OCI-LY1 (cell line): ENCODE measurements around the gene CBY1.

Experiments used
- H2AFZ ChIP-seq: fragments of 200-600 bp; sonication (generic), shearing (Covaris generic); 2 replicates; pipeline ENCODE4 v1.6.0; 2014; ENCODE audit warnings: antibody characterized with exemption, mild to moderate bottlenecking, low read length
- H3F3A ChIP-seq: fragments of 200-600 bp; sonication (generic), shearing (Covaris generic); 2 replicates; pipeline ENCODE4 v1.6.0; 2014; ENCODE audit warnings: mild to moderate bottlenecking, antibody characterized with exemption, low read length, moderate library complexity; ENCODE audit not compliant: insufficient read depth
- H3K27ac ChIP-seq: fragments of 200-600 bp; sonication (generic); 2 replicates; pipeline ENCODE4 v1.5.1; 2014; ENCODE audit warnings: low read length, mixed run types, mild to moderate bottlenecking, low read depth; ENCODE audit not compliant: poor library complexity, severe bottlenecking
- H3K27me3 ChIP-seq: fragments of 200-600 bp; sonication (generic); 2 replicates; pipeline ENCODE4 v1.6.0; 2014; ENCODE audit warnings: antibody characterized with exemption, mild to moderate bottlenecking, low read length, moderate library complexity; ENCODE audit not compliant: insufficient read depth
- H3K36me3 ChIP-seq: fragments of 200-600 bp; sonication (generic); 2 replicates; pipeline ENCODE4 v1.6.1; 2014; ENCODE audit warnings: mild to moderate bottlenecking, antibody characterized with exemption, low read length, moderate library complexity, mixed read lengths; ENCODE audit not compliant: insufficient read depth
- H3K4me1 ChIP-seq: fragments of 200-600 bp; sonication (generic); 2 replicates; pipeline ENCODE4 v1.5.1; 2014; ENCODE audit warnings: mild to moderate bottlenecking, low read length, moderate library complexity; ENCODE audit not compliant: insufficient read depth, severe bottlenecking
- H3K4me2 ChIP-seq: fragments of 200-600 bp; sonication (generic), shearing (Covaris generic); 2 replicates; pipeline ENCODE4 v1.6.1; 2014; ENCODE audit warnings: low read length
- H3K4me3 ChIP-seq: fragments of 200-600 bp; sonication (generic); 2 replicates; pipeline ENCODE4 v1.5.1; 2014; ENCODE audit warnings: low read length, low read depth, mild to moderate bottlenecking, mixed read lengths; ENCODE audit not compliant: poor library complexity, severe bottlenecking
- H3K79me2 ChIP-seq: fragments of 200-600 bp; shearing (Covaris generic); 2 replicates; pipeline ENCODE4 v1.6.1; 2016; ENCODE audit warnings: mixed run types, low read length, mixed read lengths; ENCODE audit not compliant: insufficient read depth
- H3K9ac ChIP-seq: fragments of 200-600 bp; sonication (generic), shearing (Covaris generic); 2 replicates; pipeline ENCODE4 v1.6.1; 2014; ENCODE audit warnings: mild to moderate bottlenecking, low read length, mixed read lengths
- H3K9me2 ChIP-seq: fragments of 200-600 bp; sonication (generic), shearing (Covaris generic); 2 replicates; pipeline ENCODE4 v1.6.1; 2014; ENCODE audit warnings: low read depth, mild to moderate bottlenecking, low read length, mixed read lengths
- H3K9me3 ChIP-seq: fragments of 200-600 bp; shearing (Covaris generic); 2 replicates; pipeline ENCODE4 v1.6.1; 2014; ENCODE audit warnings: low read length, mixed read lengths
- H4K20me1 ChIP-seq: fragments of 200-600 bp; sonication (generic), shearing (Covaris generic); 2 replicates; pipeline ENCODE4 v1.6.0; 2016; ENCODE audit warnings: mild to moderate bottlenecking, low read length; ENCODE audit not compliant: insufficient read depth
- CTCF ChIP-seq: fragments of 200-600 bp; sonication (generic), shearing (Covaris generic); IDR thresholded peaks from 2 replicates; pipeline ENCODE4 v1.5.1; 2017; ENCODE audit warnings: mild to moderate bottlenecking, antibody characterized with exemption, low read length, moderate library complexity, mixed read lengths
- EZH2 ChIP-seq: fragments of 200-600 bp; sonication (generic), shearing (Covaris generic); IDR thresholded peaks from 2 replicates; pipeline ENCODE4 v1.8.0; 2017; ENCODE audit warnings: borderline replicate concordance, mixed run types, mild to moderate bottlenecking, antibody characterized with exemption, low read length, moderate library complexity, mixed read lengths

CBY1 gene

GRCh38 chr22:38712486-38713207 is 56.2 kb downstream of the CBY1 start:
- no peaks in the 10 kb centered on the region for H3F3A ChIP-seq
- H3K9ac ChIP-seq: no peak overlapping the region
- no peaks in the 10 kb centered on the region for H3K27me3 ChIP-seq
- H3K4me1 ChIP-seq: peaks cover 23% of the 10 kb centered on the region
- no peaks in the 10 kb centered on the region for H3K9me3 ChIP-seq
- 0 out of 2 replicates have a peak, but pooled peaks cover 4% of the 10 kb centered on the region for H4K20me1 ChIP-seq
- no peaks in the 10 kb centered on the region for H3K9me2 ChIP-seq
- H2AFZ ChIP-seq: no peak overlapping the region
- H3K79me2 ChIP-seq: peaks cover 59% of the 10 kb centered on the region
- peaks cover 55% of the 10 kb centered on the region; the same call in 1 of the 2 replicates for H3K36me3 ChIP-seq
- H3K4me2 ChIP-seq: no peak overlapping the region
- H3K4me3 ChIP-seq: no peak overlapping the region
- TF ChIP-seq EZH2: no peak
- TF ChIP-seq CTCF: no peak
- no peak overlapping the region for H3K27ac ChIP-seq

- no peaks in the 10 kb centered on the region for H3K9me3 ChIP-seq
- no peaks in the 10 kb centered on the region for H3K27me3 ChIP-seq
- H4K20me1 ChIP-seq: 0 out of 2 replicates have a peak, but pooled peaks cover 2% of the 10 kb centered on the region
- H2AFZ ChIP-seq: no peak overlapping the region
- TF ChIP-seq EZH2 (no peak), CTCF (no peak)
- no peak overlapping the region for H3K9ac ChIP-seq
- H3K4me2 ChIP-seq: no peak overlapping the region
- no peaks in the 10 kb centered on the region for H3F3A ChIP-seq
- H3K4me3 ChIP-seq: no peak overlapping the region
- no peak overlapping the region for H3K27ac ChIP-seq
- H3K79me2 ChIP-seq: peaks cover 48% of the 10 kb centered on the region
- no peaks in the 10 kb centered on the region for H3K9me2 ChIP-seq
- peaks cover 65% of the 10 kb centered on the region; the same call in 1 of the 2 replicates for H3K36me3 ChIP-seq
- H3K4me1 ChIP-seq: peaks cover 10% of the 10 kb centered on the region
Measured at GRCh38 chr22:38713921-38714320, 57.5 kb downstream of the CBY1 start.

GRCh38 chr22:38715176-38715764 is 58.8 kb downstream of the CBY1 start:
- Histone ChIP-seq H3K9me2 (no peaks in the 10 kb centered on the region), H3K36me3 (peaks cover 62% of the 10 kb centered on the region; the same call in 1 of the 2 replicates), H3K27me3 (no peaks in the 10 kb centered on the region), H3F3A (no peaks in the 10 kb centered on the region), H3K4me2 (no peak overlapping the region), H3K4me1 (no peaks in the 10 kb centered on the region), H4K20me1 (0 out of 2 replicates have a peak, but pooled peaks cover 2% of the 10 kb centered on the region), H2AFZ (no peak overlapping the region), H3K9ac (no peak overlapping the region), H3K4me3 (no peak overlapping the region), H3K79me2 (peaks cover 37% of the 10 kb centered on the region), H3K27ac (no peak overlapping the region), H3K9me3 (no peaks in the 10 kb centered on the region)
- no peak for TF ChIP-seq EZH2
- TF ChIP-seq CTCF: no peak
